ENCODE results near the gene C20orf204.

The C20orf204 gene

DNA sequence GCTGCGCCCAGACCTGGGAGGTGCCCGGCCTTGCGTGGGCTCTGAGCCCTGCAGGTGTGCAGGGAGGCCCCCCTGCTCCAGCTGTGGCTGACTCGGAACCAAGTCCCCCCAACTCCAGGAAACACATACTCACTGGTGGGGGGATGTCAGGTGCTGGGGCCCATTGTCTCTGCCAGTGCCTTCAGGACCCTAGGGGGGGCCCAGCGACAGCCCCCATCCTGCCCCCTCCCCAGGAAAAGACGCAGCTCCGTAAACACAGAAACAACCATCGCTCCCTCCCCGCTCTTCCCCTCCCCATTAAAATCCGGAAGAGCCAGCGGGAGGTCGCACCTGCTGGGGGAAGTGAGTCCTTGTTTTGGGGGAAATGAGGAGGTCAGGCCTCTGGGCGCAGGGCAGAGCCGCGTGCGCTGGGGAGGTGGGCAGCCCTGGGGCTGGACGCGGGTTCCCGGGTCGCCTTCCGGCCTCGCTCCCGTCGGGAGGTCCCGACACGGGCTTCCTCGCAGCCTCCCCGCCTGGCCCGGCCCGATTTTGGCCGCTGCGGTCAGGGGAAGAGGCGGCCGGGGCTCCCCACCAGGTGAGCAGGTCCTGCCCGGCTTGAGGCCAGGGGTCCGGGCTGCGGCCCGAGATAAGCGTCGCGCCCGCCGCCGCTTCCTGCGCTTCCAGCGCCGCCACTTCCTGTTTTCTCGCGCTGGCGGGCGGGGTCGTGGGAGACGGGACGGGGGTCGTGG, 6.2 kb downstream of the C20orf204 start:
- no peak for DNase-seq

DNA sequence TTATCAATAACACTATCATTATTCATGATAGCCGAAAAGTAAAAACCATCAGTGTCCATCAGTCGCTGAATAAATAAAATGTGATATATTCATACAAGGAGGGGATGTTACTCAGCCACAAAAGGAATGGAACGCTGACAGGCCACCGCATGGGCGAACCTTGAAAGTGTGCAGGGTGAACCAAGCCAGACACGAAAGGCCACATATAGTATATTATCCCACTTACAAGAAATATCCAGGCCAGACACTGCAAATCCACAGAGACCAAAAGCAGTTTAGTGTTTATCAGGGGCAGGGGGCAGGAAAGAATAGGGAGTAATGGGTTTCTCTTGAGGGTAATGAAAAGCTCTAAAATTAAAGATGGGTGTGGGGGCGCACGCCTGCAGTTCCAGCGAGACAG, 7.8 kb downstream of the C20orf204 start:
- DNase-seq: no peak

DNA sequence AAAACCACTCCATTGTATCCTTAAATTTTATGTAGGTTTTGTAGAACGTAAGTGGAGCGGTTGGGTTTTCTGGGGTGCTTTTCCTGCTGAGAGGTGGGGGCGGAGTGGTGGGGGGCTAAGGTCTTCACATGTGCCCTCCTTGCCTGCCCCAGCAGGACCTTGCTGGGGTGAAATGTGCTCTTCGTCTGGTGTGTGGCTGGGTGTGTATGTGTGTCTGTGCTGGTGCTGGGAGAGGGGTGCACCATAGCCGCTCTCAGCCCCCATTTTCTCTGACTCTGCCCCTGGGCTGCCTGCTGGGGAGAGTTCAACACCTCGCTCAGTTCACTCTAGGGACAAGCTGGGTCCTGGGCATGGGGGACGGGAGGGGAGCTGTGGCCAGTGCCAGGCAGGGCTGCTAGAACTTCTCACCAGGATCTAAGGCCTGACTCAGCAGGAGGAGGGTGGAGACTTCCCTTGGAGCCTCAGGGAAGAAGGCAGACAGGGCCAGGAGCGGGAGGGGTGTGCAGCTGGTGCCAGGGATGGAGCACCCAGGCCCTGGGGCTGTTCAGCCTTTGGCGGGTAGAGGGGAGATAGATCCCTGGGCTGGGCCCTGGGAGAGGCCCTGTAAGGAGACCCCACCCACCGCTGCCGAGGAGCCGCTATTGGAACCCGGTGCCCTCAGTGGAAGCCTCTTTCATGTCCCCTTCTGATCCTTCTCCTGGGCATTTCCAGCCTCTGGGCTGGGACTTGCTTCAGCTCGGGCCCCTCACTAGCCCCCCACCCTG, 8.7 kb downstream of the C20orf204 start:
- no peak for DNase-seq

DNA sequence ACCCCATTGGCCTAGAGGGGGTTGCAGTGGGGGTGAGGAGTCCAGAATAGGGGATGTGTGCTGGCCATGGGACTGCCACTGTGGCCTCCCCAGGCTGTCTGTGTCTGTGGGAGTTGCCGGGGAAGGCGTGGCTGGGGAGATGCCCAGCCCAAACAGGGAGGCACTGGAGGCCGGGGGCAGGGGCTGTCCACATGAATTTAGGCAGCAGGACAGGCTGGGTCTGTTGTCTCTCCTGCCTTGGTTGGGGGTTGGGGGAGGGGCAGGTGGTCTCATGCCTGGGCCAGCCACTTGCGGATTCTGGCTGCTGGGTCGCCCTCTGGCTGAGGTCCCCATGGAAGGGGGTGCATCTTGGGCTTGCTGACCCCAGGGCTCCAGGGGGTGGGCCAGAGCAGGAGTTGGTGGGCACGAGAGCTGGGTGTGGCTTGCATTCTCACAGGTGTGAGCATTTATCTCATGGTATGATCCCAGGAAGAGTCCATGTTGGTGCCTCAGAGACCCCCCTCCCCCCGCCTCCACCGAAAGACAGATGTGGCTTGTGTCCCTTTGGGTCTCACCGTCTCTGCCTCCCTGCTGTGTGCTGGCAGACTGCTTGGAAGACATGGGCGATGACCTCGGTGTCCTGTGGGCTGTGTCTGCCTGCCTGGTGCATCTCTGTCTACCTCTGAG, 9.5 kb downstream of the C20orf204 start:
- DNase-seq: no peak

DNA sequence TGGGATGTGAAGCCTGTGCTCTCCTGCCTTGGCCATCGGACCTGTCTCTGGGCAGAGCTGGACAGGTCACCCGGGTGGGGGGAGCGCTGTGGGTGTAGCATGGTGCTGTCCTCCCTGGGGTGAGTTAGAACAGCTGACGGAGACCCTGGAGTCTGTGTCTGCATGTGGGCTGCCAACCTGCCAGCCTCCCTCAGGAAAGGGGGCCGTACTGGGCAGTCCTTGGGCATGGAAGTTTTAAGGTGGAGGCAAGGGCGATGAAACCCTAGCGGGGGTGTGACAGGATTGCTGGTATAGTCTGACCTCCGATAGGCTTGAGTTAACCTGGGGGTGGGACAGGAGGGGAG, 11.0 kb downstream of the C20orf204 start:
- no peak for DNase-seq

DNA sequence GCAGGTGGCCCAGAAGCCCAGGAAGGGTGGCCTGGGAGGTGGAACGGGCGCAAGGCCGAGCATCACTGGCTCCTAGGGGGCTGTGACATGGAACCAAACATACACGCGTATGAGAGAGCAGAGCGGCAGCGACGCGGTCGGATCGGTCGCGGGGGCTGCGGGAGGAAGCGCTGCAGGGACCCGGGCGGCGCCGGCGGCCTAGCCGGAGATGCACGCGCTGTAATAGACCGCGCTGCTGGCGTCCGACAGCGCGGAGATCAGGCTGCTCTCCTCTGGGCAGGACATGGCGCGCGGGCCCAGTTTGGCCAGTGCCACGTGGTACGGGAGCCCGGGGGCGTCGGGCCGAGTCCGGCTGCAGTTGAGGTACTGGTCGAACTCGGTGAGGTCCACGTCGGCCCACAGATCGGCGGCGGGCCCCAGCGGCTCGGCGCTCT, 12.0 kb downstream of the C20orf204 start:
- DNase-seq: no peak

DNA sequence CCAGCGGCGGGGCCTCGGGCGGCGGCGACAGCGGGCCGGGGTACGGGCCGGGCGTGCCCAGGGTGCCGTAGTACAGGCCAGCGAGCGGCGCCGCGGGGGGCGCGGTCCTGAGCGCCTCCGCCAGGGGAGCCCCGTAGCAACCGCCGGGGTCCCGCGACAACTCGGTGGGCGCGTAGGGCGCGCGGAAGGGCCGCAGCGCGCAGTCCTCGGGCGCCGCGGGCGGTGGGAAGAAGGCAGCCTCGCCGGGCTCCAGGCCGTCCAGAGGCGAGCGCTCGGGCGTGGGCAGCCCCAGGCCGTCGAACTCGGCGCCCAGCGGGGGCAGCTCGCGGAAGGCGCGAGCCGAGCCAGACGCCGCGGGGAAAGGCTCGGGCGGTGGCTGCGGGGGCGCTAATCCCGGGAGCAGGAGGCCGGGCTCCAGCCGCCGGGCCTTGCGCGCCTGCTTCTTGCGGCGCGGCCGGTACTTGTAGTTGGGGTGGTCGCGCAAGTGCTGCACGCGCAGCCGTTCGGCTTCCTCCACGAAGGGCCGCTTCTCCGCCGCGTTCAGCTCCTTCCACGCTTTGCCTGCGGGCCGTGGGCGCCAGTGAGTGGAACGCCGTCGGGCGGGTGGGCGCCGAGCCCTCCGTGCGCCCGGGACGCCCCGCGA, 12.5 kb downstream of the C20orf204 start:
- no peak for DNase-seq

DNA sequence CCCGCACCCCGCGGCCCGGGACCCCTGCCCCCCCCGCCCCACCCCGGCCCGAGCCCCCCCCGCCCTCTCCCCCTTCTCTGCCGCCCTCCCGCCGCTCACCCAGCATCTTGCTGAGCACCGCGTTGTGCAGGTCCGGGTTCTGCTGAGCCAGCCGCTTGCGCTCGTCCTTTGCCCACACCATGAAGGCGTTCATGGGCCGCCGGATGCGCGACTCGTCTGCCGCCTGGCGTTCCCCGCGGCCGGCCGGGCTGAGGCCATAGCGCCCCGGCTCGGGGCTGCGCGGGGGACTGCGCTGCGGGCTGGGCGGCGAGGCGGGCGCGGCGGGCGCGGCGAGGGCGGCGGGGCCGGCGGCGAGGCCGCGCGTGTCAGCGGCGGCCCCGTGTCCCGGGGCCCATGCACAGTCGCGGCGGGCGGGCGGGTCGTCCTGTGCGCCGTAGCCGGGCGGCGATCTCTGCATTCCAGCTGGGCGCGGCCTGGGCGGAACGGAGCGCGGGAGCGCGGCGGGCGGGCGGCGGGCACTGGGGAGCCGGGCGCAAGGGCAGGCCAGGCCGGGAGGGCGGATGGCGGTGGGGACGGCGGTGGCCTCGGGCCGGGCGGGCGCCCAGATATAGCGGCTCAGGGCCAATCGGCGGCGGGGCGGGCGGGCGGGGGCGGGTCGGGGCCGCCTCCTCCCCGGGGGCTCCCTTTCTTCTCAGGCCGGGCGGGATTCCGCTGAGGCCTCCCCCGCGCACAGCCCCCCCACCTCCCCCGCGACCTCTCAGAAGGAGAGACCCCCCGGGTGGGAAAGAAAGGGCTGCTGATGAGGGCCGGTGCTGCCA, 13.3 kb downstream of the C20orf204 start, which contains the start of gene SOX18:
TSS of gene SOX18 (minus strand) at position 580 of the 818 bp plus-strand sequence. CDS start at position 457, 123 bp downstream.
- peak in 1 of 2 donors; percentile 42 for DNase-seq

DNA sequence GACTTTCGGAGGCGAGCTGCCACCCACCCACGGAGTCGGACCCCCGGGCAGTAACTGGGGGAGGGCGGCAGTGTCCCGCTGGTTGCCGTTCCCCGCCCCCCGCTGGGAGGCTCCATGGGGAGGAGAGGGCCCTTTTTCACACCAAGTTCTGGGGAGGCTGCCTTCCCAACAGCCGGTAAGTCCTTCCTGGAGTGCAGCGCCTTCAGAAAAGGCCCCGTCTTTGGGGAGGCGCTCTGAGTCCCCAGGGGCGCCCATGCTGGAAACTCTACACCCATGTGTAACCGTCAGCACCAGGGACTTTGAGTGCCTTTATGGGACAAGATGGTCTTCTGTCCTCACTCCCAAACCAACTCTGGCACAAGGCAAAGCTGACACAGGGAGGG, 13.9 kb downstream of the C20orf204 start:
- DNase-seq: no peak

DNA sequence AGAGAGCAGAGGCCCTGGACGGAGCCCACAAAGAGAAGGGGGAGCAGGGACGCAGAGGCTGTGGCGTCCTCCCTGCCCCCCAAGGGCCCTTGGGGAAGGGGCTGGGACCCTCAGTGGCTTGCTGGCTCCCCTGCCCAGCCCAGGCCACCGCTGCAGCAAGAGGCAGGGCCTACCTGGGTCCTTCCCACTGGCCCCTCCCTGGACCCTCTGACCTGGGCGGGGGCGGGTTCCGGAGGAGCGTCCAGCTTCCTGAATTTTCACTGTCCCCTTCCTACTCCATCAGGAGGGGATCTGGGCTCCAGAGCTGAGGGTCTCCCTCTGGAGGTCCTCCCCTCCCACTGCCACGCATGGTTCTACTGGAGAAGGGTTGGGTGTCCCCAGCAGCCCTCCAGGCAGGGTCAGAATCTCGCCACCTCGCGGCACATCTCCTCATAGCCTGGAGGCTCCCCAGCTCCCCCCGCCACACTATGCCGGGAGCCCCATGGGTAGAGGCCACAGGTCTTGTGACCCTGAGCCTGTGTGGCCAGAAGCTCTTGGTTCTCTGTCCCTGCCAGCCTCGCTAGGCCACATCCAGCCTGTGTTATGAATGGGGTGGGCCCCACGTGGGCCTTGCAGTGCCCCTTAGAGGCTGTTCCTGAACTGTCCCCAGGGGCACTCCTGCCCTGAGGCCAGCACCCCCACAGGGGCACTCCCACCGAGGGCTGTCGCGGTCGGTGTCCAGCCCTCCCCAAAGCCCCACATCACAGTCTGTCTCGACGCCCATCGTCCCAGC, 14.5 kb downstream of the C20orf204 start:
- no peak for DNase-seq

DNA sequence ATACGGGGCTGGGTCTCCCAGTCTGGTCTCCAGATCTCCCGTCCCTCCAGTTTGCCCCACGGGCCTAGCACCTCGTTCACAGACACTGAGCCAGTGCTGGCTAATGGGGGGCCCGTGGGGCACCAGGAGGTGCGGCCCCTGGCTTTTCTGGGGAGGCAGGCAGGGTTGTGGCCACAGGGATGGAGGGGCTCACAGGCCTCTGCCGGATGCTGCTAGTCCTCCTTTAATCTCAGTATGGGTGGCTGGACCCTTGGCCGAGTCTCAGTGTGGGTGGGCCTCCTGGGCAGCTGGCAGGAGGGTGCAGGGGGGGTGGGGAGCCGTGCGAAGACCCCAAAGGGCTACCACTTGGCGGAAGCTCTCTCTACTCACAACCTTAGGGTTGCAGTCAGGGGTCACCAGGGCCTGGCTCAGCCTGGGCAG, 15.1 kb downstream of the C20orf204 start:
- no peak for DNase-seq

DNA sequence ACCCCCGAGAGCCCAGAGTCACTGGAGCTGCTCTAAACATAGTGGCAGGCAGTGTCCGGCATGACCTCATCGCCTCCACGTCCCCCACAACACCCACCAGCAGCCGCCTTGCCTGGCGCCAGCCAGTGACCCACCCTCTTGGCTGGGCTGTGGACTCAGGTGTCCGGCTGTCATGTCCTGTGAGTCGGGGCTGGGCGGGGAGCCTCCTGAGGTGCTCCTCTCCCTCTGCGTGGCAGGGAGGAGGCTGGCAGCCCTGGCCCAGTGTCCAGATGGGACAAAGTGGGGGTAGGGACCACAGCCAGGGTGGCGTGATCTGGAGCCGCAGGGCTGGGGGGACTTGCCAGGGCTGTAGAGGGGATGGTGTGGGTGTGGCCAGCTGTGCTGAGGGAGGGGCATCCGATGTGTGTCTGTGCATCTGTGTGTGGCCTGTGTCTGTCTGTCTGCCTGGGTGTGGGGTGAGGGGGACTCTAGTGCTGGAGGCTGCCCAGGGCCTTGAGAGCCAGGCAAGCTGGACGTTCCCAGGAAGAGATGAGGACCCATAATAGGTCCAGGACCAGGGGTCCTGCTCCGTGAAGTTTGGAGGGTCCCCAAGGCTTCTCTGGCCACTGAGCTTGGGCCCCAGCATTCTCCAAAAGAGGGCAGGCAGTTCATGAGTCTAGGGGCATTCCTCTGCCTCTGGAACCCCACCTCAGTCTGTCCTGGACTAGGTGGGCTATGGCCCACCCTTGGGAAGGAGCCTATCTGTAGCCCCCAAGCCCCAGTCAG, 15.8 kb downstream of the C20orf204 start:
- DNase-seq: no peak

DNA sequence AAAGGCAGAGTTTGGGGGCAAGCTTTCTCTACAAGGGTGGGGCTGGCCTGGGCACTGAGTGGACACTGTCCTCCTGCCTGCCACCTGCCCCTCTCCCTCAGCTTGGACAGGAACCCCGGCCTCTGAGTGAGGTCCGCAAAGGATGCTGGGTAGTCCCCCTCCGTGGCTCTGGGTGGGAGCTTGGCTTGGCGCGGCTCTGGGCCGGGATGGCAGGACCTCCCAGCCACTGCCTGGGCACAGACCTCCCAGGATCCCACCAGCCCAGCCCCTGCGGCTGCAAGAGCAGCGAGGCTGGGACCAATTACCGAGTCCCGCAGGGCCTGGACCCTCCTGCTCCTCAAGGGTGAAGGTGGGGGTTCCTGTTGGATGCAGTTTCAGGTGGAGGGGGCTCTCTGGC, 16.3 kb downstream of the C20orf204 start:
- DNase-seq: no peak

DNA sequence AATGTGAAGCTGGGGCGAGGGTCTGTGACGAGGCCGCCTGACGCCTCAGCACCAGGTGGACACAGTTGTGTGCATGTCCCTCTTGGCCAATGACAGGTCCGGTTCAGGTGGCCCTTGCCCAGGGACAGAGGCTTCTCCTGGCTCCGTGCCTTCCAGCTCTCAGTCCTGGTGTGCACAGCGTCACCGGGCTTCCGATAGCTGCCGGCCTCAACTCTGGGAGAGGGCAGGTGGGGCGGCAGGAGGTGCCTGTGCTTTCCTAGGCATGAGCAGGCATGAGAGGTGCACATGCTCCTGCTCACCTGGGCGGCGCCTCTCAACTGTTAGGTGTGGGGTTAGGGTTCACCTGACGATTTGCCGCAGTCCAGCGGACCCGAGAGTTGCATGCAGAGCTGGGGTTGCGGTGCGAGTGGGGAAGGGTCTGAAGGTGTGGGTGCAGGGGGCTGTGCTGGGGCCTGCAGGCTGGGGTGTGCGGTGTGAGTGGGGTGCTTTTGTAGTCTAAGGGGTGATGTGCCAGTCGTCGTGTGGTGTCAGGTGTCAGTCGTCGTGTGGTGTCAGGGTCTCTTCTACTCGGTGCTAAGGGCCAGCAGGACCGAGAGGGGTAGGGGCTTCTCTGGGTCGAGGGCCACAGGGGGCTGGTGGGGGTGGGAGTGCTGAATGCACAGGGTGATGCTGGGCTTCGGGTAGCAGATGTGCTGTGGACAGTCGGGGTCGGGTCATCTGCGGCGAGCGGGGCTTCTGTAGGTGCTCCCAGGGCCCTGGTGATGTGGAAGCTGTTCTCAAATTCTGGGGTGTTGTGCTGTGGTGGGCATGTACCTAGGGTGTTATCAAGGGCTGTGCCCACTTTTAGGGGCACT, 17.2 kb downstream of the C20orf204 start:
- no peak for DNase-seq

DNA sequence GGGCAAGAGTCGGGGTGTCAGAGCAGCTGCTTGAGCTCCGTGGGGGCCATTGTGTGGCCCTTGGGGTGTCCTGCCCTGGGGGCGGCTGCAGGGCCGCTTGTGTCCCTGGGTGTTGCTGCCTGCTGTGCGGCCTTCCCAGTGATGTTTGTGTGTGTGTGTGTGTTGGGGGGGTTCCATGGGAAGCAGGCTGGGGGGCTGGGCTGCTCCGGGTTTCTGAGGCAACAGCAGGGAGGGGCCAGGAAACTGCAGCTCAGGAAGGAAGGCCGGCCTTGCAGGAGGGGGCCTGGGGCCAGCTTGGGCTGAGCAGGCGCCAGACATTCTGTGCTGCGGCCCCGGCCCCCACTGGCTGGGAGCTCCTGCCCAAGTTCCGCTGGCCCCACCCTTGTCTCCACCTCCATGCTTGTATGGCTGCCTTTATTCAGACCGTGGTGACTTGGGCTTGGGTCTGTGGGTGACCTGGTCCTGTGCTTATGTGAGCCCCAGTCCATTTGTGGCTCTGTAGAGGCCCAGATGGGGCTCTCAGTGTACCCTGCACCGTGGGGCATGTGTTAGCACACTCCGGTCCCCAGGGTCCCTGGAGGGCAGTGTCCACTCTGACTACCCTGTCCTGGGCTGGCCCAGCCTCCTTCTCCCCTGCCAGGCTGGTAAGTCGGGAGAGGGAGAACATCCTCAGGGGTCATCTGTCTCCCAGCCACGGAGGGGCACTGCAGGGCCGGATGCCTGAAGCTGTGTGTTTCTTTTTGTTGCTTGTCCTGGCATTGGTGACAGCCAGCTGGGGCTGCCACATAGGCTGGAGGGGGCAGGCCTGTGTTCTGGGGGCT, 18.1 kb downstream of the C20orf204 start:
- DNase-seq: no peak

DNA sequence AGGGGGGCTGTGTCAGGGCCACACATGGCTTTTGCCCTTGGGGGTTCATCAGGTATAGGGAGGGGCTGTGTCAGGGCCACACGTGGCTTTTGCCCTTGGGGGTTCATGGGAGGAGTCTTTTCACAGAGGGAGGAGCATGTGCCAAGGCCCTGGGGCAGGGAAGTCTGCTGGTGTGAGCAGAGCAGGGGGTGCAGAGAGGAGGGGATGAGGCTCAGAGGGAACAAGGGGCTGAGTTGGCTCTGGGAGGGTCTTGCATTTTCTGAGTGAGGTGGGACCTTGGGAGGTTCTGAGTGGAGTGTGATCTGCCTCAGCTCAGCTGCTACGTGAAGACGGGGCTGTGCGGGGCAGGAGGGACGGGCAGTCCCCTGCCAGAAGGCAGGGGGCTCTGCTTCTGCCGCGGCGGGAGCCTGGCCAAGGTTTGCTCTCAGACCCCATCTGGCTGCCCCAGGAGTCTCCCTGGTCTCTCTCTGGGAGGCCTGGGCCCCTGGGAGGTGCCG, 19.5 kb downstream of the C20orf204 start:
- no peak for DNase-seq

DNA sequence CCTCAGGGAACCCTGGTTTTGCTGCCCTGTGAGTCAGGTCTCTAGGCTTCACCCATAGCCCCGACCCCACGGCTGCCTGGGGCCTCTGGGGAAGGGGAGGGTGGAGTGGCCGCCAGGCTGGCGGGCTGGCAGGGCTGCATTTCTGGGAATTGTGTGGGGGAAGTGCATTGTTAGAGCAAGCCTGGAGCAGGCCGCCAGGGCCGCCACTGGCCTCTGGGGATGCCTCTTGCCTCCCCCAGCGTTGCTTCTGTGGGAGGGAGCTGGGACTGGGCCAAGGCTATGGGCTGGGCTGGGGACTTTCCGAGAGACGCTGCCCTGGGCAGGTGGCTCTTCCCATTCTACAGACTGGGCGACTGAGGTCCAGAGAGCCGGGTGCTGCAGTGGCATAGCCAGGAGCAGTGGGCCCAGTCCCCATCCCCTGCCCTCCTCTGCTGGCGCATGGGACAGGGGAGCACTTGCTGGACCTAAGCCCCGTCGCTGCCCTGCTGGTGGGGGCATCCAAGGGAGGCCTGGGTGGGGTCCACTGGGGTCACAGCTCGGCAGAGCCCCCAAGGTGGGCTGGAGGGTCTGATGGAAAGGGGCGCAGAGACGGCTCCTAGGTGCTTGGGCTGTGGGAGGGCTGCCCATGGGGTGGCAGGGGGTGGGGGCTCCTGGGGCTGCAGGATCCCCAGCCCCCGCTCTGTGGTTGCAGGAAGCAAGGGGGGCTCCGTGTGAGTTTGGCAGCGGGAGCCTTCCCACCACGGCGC, 20.1 kb downstream of the C20orf204 start:
- no peak for DNase-seq

DNA sequence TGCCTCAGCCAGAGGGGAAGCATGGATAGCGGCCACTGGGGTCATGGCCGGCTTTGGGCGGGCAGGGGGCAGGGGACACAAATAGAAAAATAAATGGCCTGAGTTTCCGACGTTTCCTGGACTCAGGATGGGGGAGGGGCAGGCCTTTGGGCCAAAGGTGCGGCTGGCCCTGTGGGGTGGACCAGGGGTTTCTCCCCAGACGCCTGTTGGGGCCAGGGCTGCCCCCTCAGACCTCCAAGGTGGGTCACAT, 20.6 kb downstream of the C20orf204 start:
- DNase-seq: no peak

All from inflammatory macrophage (primary cell).